ENCODE measurements around the gene CDT1. TPM values are rescaled to one million over a fixed set of nuclear protein-coding genes. Genes with fewer than 3 reads are reported as not detected.

The CDT1 gene
- total RNA-seq, 1 donor from 2014 or later, result 1.9 TPM

DNA sequence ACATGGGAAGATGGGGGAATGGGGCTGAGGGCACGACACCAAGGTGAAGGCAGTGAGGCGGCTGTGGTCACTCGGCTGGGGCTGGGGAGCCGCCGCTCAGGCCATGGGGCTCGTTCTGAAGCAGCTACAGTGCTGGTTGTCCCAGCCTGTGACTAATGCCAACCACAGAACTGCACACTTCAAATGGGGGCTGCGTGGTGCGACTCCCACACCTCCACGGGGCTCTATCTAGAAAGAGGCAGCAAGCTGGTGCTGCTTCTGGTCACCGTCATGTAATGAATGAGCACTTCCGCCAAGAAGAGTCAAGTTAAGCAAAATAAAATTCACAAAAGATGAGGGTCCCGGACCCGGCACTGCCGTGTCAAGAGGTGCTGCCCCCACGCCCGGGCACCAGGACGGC, 33.2 kb downstream of the CDT1 start:
- DNase-seq (ENCODE audit: low spot score), result no peak

- DNase-seq (ENCODE audit: low spot score), result no peak
Measured at GRCh38 chr16:88837806-88838205, 34.2 kb downstream of the CDT1 start.

- no peak for DNase-seq (ENCODE audit: low spot score)
Measured at GRCh38 chr16:88838566-88838965, 35.0 kb downstream of the CDT1 start.

- no peak for DNase-seq (ENCODE audit: low spot score)
Measured at GRCh38 chr16:88839026-88839529, 35.5 kb downstream of the CDT1 start.

- no peak for DNase-seq (ENCODE audit: low spot score)
Measured at GRCh38 chr16:88839745-88840599, 36.4 kb downstream of the CDT1 start.

DNA sequence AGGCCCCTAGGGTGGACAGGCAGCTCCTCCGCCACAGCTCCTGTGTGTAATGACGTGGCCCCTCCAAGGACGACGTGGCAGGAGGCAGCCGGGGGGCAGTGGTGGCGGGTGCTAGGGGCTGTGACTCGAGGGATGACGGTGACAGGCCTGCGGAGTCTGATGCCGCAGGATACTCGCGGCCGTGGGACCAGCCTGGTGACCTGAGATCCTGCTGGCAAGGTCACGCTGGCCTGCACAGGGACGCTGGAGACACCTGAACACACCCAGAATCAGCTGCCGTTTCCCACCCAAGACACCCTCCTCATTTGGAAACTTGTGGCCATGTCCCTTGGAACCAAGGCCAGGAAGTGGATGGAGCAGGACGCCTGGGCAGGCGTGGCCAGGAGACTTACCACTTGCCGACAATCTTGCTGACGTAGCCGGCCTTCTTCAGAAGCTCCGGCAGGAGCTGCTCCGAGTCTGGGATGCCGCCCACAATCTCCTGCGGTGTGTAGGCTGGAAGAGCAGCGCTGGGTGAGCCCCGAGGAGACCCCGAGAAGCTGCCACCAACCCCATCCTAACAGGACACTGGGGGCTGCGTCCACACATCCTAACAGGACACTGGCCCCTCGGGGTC, 37.1 kb downstream of the CDT1 start:
- DNase-seq (ENCODE audit: low spot score), result no peak

- no peak for DNase-seq (ENCODE audit: low spot score)
Measured at GRCh38 chr16:88841521-88842307, 38.1 kb downstream of the CDT1 start.

- no peak for DNase-seq (ENCODE audit: low spot score)
Measured at GRCh38 chr16:88842308-88842756, 38.7 kb downstream of the CDT1 start.

DNA sequence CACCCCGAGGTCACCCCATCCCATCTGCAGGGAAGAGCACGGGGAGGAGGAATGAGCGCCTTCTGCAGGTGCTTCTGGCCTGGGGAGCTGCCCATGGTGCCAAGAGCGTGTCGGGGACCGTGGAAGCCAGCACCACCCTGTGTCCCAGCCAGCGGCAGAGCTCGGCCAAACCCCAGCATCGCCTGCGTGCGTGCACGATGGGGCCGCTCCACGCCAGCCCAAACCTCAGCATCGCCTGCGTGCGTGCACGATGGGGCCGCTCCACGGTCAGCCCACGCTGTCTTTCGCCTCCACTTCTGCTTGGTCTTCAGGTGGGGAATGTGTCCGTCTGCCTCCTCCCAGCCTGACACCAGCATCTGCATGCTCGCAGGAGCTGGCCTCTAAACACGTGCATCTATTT, 39.2 kb downstream of the CDT1 start:
- DNase-seq (ENCODE audit: low spot score), result no peak

DNA sequence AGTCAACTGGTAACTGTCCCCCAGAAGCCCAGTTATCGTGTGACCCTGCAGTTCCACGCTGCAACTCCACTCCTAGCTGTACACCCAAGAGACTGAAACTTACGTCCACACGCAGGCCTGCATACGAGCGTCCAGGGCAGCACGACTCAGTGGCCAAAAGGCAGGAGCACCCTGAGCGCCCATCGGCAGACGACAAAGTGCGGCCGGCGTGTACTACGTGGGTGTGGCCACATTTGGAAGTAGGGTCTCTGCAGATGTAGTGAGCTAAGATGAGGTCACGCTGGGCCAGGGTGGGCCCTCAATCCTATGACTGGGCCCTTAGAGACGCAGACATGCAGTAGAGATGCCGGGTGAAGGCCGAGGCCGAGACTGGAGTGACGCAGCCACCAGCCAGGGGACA, 39.7 kb downstream of the CDT1 start:
- no peak for DNase-seq (ENCODE audit: low spot score)

DNA sequence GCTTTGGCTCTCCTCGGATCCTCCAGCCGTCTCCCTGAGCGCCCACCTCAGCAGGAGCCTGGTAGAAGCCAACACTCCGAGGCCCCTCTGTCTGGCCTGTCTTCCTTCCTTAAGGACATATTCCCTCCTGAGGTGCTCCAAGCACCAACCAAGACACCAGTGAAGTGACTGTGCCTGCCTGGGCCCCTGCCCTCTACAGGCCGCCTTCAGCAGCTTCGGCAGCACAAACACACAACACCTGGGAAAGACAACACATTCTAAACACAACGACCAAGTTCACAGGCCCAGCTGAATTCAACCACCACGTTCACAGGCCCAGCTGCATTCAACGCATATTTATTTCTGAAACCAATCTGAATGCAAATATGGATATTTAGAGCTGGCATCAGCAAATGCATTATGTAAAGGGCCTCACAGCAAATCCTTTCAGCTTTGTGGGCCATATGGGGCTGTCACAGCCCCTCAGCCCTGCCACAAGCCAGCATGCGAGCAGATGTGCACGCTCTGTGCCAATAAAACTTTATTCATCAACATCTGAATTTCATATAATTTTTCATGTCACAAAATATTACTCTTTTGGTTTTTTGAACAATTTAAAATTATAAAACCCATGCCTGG, 40.9 kb downstream of the CDT1 start:
- no peak for DNase-seq (ENCODE audit: low spot score)

DNA sequence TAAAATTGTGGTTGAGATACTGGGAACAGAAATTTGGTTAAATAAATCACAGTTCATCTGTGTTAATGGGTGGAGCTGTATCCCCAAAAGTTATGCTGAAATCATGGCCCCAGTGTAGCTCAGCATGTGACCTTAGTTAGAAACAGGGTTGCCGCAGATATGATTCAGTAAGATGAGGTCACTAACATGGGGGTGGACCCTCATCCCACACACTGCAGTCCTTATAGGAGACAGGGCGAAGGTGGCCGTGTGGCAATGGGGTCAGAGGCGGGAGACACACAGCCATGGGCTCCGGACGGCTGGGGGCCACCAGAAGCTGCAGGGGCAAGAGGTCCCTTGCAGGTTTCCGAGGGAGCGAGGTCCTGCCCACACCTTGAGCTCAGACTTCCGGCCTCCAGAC, 42.5 kb downstream of the CDT1 start:
- no peak for DNase-seq (ENCODE audit: low spot score)

- DNase-seq (ENCODE audit: low spot score), result no peak
Measured at GRCh38 chr16:88847654-88848053, 44.1 kb downstream of the CDT1 start.

GRCh38 chr16:88848557-88848956, 45.0 kb downstream of the CDT1 start:
- DNase-seq (ENCODE audit: low spot score), result no peak

DNA sequence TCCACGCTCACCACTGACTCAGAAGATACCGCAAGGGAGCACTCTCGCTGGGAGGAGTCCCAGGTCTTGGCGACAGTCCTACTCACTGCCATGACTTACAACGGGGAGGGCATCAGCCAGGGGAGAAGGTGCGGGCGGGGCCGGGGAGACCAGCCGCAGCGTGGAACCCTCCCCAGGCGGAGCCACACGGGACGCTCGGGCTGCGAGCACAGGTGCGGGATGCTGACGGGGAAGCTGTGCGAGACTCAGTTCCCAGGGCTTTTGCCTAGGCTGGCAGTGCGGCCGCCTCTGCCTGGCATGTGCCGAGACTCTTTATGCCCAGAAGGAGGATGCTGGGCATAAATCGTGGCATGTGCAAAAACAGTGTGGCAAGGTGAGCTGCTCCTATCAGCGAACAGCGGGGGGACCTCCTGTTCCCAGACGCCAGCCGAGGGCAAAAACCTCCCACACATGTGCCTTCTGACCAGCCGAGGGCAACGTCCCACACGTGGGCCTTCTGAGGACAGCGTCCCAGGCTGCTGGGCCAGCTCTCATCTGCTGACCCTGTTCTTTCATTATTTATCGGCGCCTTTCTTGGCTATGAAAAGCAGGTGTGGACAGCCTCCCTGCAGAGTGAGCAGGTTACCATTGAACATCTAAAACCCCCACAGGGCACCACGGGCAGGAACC, 47.1 kb downstream of the CDT1 start:
- no peak for DNase-seq (ENCODE audit: low spot score)

- DNase-seq (ENCODE audit: low spot score), result no peak
Measured at GRCh38 chr16:88851616-88852015, 48.0 kb downstream of the CDT1 start.

DNA sequence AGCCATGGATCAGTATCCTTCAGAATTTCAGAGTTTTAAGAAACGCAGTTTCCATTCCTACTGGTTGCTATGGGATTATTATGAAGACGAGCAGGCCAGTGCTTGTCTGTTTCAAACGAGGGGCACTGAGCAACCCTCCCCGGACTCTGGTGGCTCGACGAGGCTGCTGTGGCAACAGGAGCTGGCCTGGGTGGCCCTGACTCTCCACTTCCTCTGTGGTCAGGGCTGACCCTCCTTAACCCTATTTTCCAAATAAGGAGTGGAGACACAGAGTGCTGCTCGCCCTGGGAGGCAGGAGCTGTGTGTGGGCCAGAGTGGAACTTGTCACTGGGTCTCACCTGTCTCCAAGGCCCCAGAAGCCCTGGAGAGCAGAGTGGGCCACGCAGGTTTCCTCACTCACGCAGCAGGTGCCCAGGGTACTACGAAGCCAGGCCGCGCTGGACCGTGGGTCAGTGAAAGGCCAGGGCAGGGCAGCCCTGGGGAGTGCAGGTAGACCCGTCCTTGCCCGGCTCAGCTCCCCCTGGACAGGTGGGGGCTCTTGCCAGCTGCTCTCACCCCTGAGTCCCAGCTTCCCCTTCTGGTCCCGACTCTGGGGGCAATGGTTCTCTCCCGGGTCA, 49.8 kb downstream of the CDT1 start:
- DNase-seq (ENCODE audit: low spot score), result no peak

DNA sequence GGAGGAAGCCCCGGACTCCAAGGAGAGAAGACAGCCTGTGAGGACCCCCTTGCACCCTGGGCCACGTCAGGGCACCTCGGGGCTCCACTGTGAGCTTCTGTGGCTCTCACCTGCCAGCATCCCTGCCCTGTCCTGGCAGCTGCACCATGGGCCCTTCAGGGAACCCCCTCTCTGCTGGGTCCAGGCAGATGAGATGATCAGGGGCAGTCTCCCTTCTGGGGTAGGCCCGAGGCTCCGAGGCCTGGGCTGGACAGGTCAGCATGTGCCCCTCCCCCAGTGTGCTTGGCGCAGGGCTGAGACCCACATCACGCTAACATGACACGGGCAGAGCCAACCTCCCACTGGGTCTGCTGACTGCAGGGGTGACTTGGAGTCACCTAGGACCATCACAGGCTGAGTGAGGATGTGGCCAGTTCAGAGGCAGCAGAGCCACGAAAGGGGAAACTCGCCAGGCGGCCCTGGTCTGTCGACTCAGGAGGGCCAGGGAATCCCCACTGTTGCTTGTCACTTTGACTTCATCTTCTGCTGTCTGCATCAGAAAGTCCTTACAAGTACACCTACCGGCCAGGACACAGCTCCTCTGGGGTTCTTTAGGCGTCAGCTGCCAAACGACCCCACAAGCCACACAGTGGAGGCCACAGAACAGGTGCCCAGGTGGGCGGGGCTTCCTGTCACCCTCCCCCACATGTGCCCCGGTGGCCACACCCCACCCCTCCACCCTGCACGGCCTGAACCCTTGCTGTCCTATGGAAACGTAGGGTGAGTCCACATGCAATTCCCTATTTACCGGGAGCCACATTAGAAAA, 50.9 kb downstream of the CDT1 start:
- DNase-seq (ENCODE audit: low spot score), result no peak

- no peak for DNase-seq (ENCODE audit: low spot score)
Measured at GRCh38 chr16:88855176-88855575, 51.6 kb downstream of the CDT1 start.

- no peak for DNase-seq (ENCODE audit: low spot score)
Measured at GRCh38 chr16:88855736-88856121, 52.1 kb downstream of the CDT1 start.

Data from umbilical cord (tissue), 2 donors.